Mucosa of stomach (tissue), 1 donor: Measurements from ENCODE around the gene MT1M.

Experiments used
- H3K27me3 ChIP-seq: one replicate; pipeline ENCODE4 v1.7.0; 2013; ENCODE audit warnings: mild to moderate bottlenecking, low read length; ENCODE audit not compliant: control insufficient read depth, insufficient read depth
- H3K36me3 ChIP-seq: one replicate; pipeline ENCODE4 v1.7.0; 2013; ENCODE audit warnings: low read length; ENCODE audit not compliant: control insufficient read depth, insufficient read depth
- H3K4me1 ChIP-seq: one replicate; pipeline ENCODE4 v1.7.0; 2013; ENCODE audit warnings: mild to moderate bottlenecking, low read length; ENCODE audit not compliant: control insufficient read depth, insufficient read depth
- H3K4me3 ChIP-seq: one replicate; pipeline ENCODE4 v1.7.0; 2013; ENCODE audit warnings: low read length
- H3K9ac ChIP-seq: one replicate; pipeline ENCODE4 v1.7.0; 2013; ENCODE audit warnings: mild to moderate bottlenecking, low read length, moderate library complexity
- H3K9me3 ChIP-seq: one replicate; pipeline ENCODE4 v1.7.0; 2013; ENCODE audit warnings: mild to moderate bottlenecking, low read length, moderate library complexity; ENCODE audit not compliant: control insufficient read depth
- donor health status: Pancreatic carcinoma.

The MT1M gene

DNA sequence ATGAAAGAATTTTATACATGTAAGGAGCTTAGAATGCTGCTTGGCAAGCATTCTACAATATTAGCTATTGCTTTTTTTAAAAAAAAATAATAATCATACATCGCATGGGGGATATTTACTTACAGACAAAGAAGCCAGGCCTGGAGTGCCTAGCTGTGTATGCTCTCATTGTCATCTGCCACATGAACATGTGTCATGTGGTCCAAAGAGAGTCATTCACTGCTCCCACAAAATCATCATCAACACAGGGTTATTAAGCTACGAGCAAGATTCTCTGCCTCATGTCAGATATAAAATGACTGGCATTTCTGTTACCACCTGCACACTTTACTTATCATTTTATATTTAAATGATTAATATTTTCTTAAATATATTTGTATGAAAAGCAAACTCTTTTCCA lies 8.8 kb upstream of the MT1M start:
- Histone ChIP-seq H3K9ac (no peak overlapping the region), H3K9me3 (no peaks in the 10 kb centered on the region), H3K4me1 (peaks cover 10% of the 10 kb centered on the region), H3K27me3 (peaks cover 3% of the 10 kb centered on the region), H3K36me3 (no peaks in the 10 kb centered on the region), H3K4me3 (no peak overlapping the region)

DNA sequence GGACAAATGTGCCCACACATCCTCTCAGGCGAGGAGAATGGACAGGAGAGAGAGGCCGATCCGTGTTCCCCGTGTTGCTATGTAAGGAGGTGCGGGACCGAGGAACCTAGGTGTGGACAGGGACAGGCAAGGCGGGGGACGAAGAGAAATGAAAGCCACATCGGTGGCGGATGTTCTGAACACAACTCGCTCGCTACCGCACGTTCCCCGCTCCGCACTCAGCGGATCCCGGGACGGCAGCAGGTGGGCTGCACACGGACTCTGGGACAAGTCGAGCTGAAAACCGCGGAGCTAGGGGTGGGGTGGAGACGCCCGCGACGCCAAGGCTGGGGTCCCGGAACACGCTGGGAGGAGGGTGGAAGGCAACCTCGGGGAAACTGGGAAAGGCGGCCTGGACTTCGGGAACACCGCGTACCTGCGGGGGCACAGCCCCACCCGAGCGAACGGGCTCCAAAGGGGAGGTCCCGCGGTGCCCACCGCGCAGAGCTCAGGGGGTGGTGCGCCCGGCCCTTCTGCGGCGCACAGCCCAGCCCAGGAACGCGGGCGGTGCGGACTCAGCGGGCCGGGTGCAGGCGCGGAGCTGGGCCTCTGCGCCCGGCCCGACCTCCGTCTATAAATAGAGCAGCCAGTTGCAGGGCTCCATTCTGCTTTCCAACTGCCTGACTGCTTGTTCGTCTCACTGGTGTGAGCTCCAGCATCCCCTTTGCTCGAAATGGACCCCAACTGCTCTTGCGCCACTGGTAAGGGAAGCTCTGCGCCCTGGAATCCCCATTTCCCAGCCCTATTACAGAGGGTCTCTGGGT lies 7.1 kb upstream of the MT1M start, which contains the start of gene MT1E:
Gene MT1E (plus strand): TSS at position 642 of the 803 bp plus-strand sequence. CDS start 71 bp downstream, at position 713.
- peaks cover 10% of the 10 kb centered on the region for H3K4me1 ChIP-seq
- no peaks in the 10 kb centered on the region for H3K36me3 ChIP-seq
- no peaks in the 10 kb centered on the region for H3K9me3 ChIP-seq
- H3K27me3 ChIP-seq = no peaks in the 10 kb centered on the region
- H3K9ac ChIP-seq = peak within 1 kb of the TSS; percentile 89
- peak within 1 kb of the TSS; percentile 86 for H3K4me3 ChIP-seq

GRCh38 chr16:56625943-56626654 lies 6.4 kb upstream of the MT1M start:
- Histone ChIP-seq H3K27me3 (no peaks in the 10 kb centered on the region), H3K4me1 (peaks cover 10% of the 10 kb centered on the region), H3K9ac (peak overlapping the region; percentile 89), H3K9me3 (no peaks in the 10 kb centered on the region), H3K4me3 (peak overlapping the region; percentile 86), H3K36me3 (no peaks in the 10 kb centered on the region)

DNA sequence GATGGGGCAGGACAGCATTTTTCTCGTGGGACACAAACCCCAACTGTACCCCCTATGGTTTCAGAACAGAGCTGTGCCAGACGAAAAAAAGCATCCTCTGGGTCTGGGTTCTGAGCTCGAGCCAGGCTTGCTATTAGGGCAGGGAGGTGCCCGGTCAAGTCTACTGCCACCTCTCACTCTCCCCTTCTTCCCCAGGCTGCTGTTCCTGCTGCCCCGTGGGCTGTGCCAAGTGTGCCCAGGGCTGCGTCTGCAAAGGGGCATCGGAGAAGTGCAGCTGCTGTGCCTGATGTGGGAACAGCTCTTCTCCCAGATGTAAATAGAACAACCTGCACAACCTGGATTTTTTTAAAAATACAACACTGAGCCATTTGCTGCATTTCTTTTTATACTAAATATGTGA lies 5.8 kb upstream of the MT1M start:
- Histone ChIP-seq H3K36me3 (no peaks in the 10 kb centered on the region), H3K9ac (peak overlapping the region; percentile 89), H3K4me3 (peak overlapping the region; percentile 86), H3K4me1 (peaks cover 11% of the 10 kb centered on the region), H3K27me3 (peaks cover 2% of the 10 kb centered on the region), H3K9me3 (no peaks in the 10 kb centered on the region)

- Histone ChIP-seq H3K4me1 (peaks cover 23% of the 10 kb centered on the region), H3K36me3 (no peaks in the 10 kb centered on the region), H3K9me3 (no peaks in the 10 kb centered on the region), H3K9ac (no peak overlapping the region), H3K27me3 (peaks cover 20% of the 10 kb centered on the region), H3K4me3 (no peak overlapping the region)
These were observed 3.7 kb upstream of the MT1M start for GRCh38 chr16:56628486-56629350.

- H3K36me3 ChIP-seq = no peaks in the 10 kb centered on the region
- peaks cover 28% of the 10 kb centered on the region for H3K27me3 ChIP-seq
- H3K9me3 ChIP-seq = no peaks in the 10 kb centered on the region
- H3K4me3 ChIP-seq = no peak overlapping the region
- H3K4me1 ChIP-seq = peaks cover 24% of the 10 kb centered on the region
- no peak overlapping the region for H3K9ac ChIP-seq
These were observed 2.9 kb upstream of the MT1M start for GRCh38 chr16:56629531-56629930.

- Histone ChIP-seq H3K4me1 (peaks cover 27% of the 10 kb centered on the region), H3K9me3 (no peaks in the 10 kb centered on the region), H3K36me3 (no peaks in the 10 kb centered on the region), H3K4me3 (no peak overlapping the region), H3K27me3 (peaks cover 34% of the 10 kb centered on the region), H3K9ac (no peak overlapping the region)
These were observed 2.3 kb upstream of the MT1M start for GRCh38 chr16:56630134-56630533.

DNA sequence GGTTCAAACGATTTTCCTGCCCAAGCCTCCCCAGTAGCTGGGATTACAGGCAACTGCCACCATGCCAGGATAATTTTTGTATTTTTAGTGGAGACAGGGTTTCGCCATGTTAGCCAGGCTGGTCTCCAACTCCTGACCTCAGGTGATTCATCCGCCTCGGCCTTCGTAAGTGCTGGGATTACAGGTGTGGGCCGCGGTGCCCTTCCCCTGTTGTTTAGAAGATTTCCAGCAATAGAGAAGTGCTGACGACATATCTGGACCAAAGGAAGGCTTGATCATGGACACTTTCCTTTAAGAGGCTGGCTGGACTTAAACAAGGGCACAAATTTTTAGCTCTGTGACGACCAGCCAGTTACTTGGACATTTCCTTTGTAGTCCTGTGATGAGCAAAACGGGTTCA lies 1.3 kb upstream of the MT1M start:
- H3K27me3 ChIP-seq = peaks cover 45% of the 10 kb centered on the region
- no peaks in the 10 kb centered on the region for H3K9me3 ChIP-seq
- H3K36me3 ChIP-seq = no peaks in the 10 kb centered on the region
- peaks cover 29% of the 10 kb centered on the region for H3K4me1 ChIP-seq
- no peak overlapping the region for H3K4me3 ChIP-seq
- no peak overlapping the region for H3K9ac ChIP-seq

DNA sequence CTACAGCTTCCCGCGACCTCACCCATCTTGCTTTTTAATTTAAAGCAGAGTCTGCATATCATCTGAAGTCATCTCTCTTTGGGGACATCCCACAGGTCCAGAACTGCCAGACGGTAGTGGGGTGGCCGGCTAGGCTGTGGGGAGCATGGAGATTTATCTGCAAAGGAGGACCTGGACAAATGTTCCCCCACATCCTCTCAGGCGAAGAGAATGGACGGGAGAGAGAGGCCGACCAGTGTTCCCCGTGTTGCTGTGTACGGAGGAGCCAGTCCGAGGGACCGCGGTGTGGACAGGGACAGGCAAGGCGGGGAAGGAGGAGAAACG lies 665 bp upstream of the MT1M start:
- peaks cover 50% of the 10 kb centered on the region for H3K27me3 ChIP-seq
- H3K36me3 ChIP-seq = no peaks in the 10 kb centered on the region
- peak overlapping the region; percentile 78 for H3K9ac ChIP-seq
- peak overlapping the region; percentile 25 for H3K4me3 ChIP-seq
- peaks cover 29% of the 10 kb centered on the region for H3K4me1 ChIP-seq
- H3K9me3 ChIP-seq = no peaks in the 10 kb centered on the region

GRCh38 chr16:56632848-56633365 lies 448 bp downstream of the MT1M start:
- peaks cover 55% of the 10 kb centered on the region for H3K27me3 ChIP-seq
- no peaks in the 10 kb centered on the region for H3K9me3 ChIP-seq
- H3K4me3 ChIP-seq = peak overlapping the region; percentile 15
- H3K36me3 ChIP-seq = no peaks in the 10 kb centered on the region
- peak overlapping the region; percentile 78 for H3K9ac ChIP-seq
- H3K4me1 ChIP-seq = peaks cover 28% of the 10 kb centered on the region

DNA sequence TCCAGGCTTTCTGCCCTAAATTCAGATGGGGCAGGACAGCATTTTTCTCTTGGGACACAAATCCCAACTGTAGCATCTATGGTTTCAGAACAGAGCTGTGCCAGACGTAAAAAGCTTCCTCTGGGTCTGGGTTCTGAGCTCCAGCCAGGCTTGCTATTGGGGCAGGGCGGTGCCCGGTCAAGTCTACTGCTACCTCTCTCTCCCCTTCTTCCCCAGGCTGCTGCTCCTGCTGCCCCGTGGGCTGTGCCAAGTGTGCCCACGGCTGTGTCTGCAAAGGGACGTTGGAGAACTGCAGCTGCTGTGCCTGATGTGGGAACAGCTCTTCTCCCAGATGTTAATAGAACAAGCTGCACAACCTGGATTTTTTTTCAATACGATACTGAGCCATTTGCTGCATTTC lies 1.1 kb downstream of the MT1M start:
- Histone ChIP-seq H3K4me3 (no peak overlapping the region), H3K9me3 (no peaks in the 10 kb centered on the region), H3K36me3 (no peaks in the 10 kb centered on the region), H3K4me1 (peaks cover 34% of the 10 kb centered on the region), H3K27me3 (peaks cover 57% of the 10 kb centered on the region), H3K9ac (peak overlapping the region; percentile 78)
